ENCODE data around the gene DNM2.

The DNM2 gene

GRCh38 chr19:10690341-10690781 is 27.5 kb upstream of the DNM2 start:
- in situ Hi-C loops (cut with MboI; ENCODE audit: low sequenced_read_pairs): no loop called here

DNA sequence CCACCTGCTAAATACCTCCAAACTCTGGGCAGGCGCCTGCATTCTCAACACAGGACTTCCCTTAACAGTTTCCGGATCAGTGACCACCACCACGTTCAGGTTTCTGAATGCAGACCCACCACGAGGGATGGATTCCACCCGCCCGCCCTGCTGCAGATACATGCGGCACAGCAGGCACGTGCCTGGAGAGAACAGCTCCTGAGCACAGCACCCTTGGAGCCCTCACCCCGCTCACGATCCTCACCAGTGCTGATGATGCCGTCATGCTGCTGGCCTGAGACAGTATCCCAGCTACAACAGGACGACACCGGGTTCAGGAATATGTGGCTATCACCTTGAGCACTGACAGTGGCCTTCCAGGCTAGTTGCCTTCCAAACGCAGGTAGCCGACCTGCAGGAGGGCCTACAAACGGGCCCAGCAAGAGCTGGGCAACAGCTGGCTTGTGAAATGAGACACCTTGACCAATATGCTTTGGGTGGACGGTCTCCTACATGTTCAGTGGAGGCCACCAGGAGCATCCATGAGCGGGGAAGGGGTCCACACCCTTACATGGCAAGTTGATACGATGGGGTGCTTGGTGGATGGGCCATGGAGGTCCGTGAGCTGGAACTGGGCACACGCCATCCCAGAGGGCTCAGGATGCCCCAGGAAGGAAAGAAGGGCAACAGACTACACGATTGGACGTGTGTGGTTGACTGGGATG is 26.5 kb upstream of the DNM2 start:
- in situ Hi-C loops (cut with MboI; ENCODE audit: low sequenced_read_pairs): no loop called here

- in situ Hi-C loops (cut with MboI; ENCODE audit: low sequenced_read_pairs): no loop called here
Measured at GRCh38 chr19:10691883-10692282, 26.0 kb upstream of the DNM2 start.

DNA sequence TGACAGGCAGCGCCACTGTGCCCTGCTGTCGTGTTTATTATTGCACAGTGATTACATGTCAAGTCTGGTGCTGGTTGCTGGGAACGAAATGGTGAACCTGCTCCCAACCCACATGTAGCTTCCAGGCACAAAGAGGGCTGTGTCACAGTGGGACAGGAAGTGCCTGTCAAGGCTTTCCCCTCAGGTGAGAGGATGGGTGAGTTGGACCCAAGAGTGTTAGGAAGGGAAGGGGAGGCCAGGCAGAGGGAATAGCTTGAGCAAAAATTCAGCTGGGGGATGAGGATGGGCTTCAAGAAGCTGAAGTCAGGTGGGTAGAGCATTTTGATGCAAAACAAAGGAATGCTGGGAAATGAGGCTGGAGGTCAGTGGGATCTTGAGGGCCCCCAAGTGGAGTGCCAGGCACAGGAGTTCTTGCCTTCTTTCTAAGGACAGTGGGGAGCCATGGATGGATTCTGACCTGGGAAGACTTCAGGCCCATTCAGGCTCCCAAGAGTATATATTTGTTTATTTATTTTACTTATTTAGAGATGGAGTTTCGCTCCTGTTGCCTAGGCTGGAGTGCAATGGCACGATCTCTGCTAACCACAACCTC is 25.1 kb upstream of the DNM2 start:
- in situ Hi-C loops (cut with MboI; ENCODE audit: low sequenced_read_pairs): no loop called here

- in situ Hi-C loops (cut with MboI; ENCODE audit: low sequenced_read_pairs): no loop called here
Measured at GRCh38 chr19:10694706-10695307, 23.1 kb upstream of the DNM2 start.

GRCh38 chr19:10695401-10696398 is 22.2 kb upstream of the DNM2 start:
- in situ Hi-C loops (cut with MboI; ENCODE audit: low sequenced_read_pairs): no loop called here

GRCh38 chr19:10699650-10700335 is 18.1 kb upstream of the DNM2 start:
- in situ Hi-C loops (cut with MboI; ENCODE audit: low sequenced_read_pairs): no loop called here

- in situ Hi-C loops (cut with MboI; ENCODE audit: low sequenced_read_pairs): no loop called here
Measured at GRCh38 chr19:10701955-10702525, 15.8 kb upstream of the DNM2 start.

- in situ Hi-C loops (cut with MboI; ENCODE audit: low sequenced_read_pairs): no loop called here
Measured at GRCh38 chr19:10706990-10707389, 10.9 kb upstream of the DNM2 start.

DNA sequence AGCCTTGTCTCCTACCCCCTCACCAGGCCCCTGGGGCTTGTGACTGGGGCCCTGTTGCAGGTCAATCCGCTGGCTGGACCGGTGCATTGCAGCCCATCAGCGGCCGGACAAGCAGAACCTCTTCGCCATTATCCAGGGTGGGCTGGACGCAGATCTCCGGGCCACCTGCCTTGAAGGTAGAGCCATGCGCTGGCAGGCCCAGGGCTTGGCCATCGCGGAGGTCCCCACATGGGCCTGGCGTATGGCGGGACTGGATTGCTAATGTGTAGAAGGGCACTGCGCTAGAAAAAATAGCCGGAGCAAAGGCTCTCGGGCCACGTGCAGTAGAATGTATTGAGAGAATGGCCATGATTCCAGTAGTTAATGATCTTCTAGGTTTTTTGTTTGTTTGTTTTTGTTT is 10.4 kb upstream of the DNM2 start:
- in situ Hi-C loops (cut with MboI; ENCODE audit: low sequenced_read_pairs): no loop called here

GRCh38 chr19:10708291-10708690 is 9.6 kb upstream of the DNM2 start:
- in situ Hi-C loops (cut with MboI; ENCODE audit: low sequenced_read_pairs): no loop called here

DNA sequence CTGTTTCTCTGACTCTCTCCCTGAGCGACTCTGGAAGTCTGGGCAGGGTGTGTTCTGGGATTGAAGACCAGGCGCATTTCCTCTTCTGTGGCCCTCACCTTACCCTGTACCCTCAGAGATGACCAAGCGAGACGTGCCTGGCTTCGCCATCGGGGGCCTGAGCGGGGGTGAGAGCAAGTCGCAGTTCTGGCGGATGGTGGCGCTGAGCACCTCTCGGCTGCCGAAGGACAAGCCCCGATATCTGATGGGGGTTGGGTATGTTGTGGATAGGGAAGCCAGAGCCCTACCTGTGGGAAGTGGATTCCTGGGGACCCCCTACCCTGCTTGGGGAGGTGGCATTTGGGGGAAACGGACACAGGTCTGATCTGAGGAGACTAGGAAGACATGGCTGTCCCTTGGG is 5.8 kb upstream of the DNM2 start:
- in situ Hi-C loops (cut with MboI; ENCODE audit: low sequenced_read_pairs): no loop called here

GRCh38 chr19:10712754-10713153 is 5.1 kb upstream of the DNM2 start:
- in situ Hi-C loops (cut with MboI; ENCODE audit: low sequenced_read_pairs): no loop called here

DNA sequence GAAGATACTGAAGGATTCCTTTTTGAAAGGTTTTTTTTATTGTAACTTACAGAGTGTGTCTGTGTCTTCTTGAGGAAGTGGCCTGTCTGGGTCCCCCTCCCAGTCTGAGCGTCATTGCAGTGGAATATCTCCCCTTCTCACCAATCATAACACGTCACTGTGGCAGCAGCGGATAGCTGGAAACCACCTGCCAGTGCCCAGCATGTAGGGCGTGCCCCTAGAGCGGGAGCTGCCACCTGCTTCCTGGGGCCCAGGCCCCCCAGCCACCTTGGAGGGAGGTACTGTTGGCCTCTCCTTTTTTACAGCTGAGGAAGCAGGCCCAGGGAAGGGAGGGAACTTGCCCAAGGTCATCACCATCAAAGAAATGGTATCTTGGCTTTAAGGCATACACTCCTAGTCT is 4.6 kb upstream of the DNM2 start:
- in situ Hi-C loops (cut with MboI; ENCODE audit: low sequenced_read_pairs): no loop called here

DNA sequence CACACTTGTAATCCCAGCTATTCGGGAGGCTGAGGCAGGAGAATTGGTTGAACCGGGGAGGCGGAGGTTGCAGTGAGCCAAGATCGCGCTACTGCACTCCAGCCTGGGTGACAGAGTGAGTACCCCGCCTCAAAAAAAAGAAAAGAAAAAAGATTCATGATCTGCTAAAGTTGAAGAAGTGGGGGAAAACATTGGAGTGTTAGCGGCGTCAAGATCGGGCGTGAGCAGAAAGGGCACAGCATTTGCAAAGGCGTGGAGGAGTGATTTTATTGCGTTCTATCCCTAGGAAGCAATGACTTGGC is 874 bp upstream of the DNM2 start:
- in situ Hi-C loops (cut with MboI; ENCODE audit: low sequenced_read_pairs): no loop called here

GRCh38 chr19:10718205-10719196 is 622 bp downstream of the DNM2 start:
- in situ Hi-C loops (cut with MboI; ENCODE audit: low sequenced_read_pairs): no loop called here

DNA sequence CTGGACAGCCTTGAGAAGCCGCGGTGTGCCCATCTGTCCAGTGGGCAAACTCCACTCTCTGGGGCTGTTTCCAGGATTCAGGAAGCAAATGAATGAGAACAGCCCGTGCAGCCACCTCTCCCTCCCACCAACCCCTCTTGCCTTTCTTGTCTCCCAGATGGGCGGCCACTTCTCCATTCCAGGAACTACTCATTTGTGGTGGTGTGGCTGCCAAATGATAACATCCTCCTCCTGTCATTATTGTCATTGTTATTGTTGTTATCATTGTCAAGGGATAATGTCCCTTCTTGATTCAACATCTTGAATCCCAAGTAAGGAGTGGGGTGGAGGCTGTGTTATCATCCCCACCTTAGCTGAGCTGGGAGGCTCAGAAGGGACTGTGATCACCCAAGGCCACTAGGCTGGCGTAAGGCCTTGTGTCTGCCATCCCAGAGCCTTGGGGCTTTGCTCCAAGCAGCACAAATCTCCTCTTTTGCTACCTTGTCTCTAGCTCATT is 1.6 kb downstream of the DNM2 start:
- in situ Hi-C loops (cut with MboI; ENCODE audit: low sequenced_read_pairs): no loop called here

GRCh38 chr19:10720607-10721125 is 2.8 kb downstream of the DNM2 start:
- in situ Hi-C loops (cut with MboI; ENCODE audit: low sequenced_read_pairs): no loop called here

DNA sequence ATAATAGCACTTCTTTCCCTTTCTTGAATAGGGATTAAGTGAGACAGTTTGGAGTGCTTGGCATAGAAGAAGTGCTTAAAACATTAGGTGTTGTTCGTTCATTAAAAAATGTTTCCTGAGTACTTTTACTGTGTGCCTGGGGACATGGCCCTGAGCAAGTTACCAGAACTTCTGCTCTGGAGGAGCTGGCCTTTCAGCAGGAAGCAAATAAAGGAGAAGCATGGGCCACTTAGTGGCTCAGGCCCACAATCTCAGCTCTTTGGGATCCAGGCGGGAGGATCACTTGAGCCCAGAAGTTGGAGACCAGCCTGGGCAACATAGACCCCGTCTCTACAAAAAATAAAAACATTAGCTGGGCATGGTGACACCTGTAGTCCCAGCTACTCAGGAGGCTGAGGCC is 5.7 kb downstream of the DNM2 start:
- in situ Hi-C loops (cut with MboI; ENCODE audit: low sequenced_read_pairs): no loop called here

Measured in HL-60/S4 treated with phorbol 12-myristate 13-acetate at 8.2 ng/mL for 4 days and 3 days (cell line).